Fibroblast of skin of abdomen (primary cell): ENCODE data around the gene OGDH.

Experiments
- DNase-seq: peaks from one replicate; pipeline ENCODE4 v3.0.0-alpha.2; 2013

Gene OGDH

GRCh38 chr7:44618753-44619152 is 12.3 kb downstream of the OGDH start:
- no peak for DNase-seq

GRCh38 chr7:44621034-44621749 is 14.8 kb downstream of the OGDH start:
- DNase-seq: peak; percentile 14

- no peak for DNase-seq
Observed at GRCh38 chr7:44621750-44622103, 15.3 kb downstream of the OGDH start.

GRCh38 chr7:44622342-44623151 is 16.1 kb downstream of the OGDH start:
- DNase-seq: no peak

GRCh38 chr7:44624318-44624717 is 17.9 kb downstream of the OGDH start:
- DNase-seq: no peak

GRCh38 chr7:44625526-44626471 is 19.4 kb downstream of the OGDH start:
- no peak for DNase-seq

- no peak for DNase-seq
Observed at GRCh38 chr7:44626620-44627019, 20.2 kb downstream of the OGDH start.

GRCh38 chr7:44629829-44630522 is 23.5 kb downstream of the OGDH start:
- no peak for DNase-seq

- DNase-seq: no peak
Observed at GRCh38 chr7:44630792-44631457, 24.5 kb downstream of the OGDH start.

GRCh38 chr7:44631458-44632115 is 25.2 kb downstream of the OGDH start:
- DNase-seq: no peak

- no peak for DNase-seq
Observed at GRCh38 chr7:44632196-44632595, 25.8 kb downstream of the OGDH start.

GRCh38 chr7:44633254-44634186 is 27.1 kb downstream of the OGDH start:
- peak; percentile 84 for DNase-seq

GRCh38 chr7:44634187-44634838 is 27.9 kb downstream of the OGDH start:
- DNase-seq: no peak

GRCh38 chr7:44634839-44635591 is 28.6 kb downstream of the OGDH start:
- DNase-seq: no peak

GRCh38 chr7:44636041-44636584 is 29.7 kb downstream of the OGDH start:
- DNase-seq: no peak

GRCh38 chr7:44636926-44637325 is 30.5 kb downstream of the OGDH start:
- no peak for DNase-seq

GRCh38 chr7:44637788-44638594 is 31.6 kb downstream of the OGDH start:
- DNase-seq: peak; percentile 70
